Keratinocyte (primary cell): ENCODE results near the gene EFTUD2. TPM values are rescaled to one million over a fixed set of nuclear protein-coding genes. Genes with fewer than 3 reads are reported as not detected.

ENCODE experiments used
- DNase-seq: peaks from one replicate; pipeline ENCODE4 v3.0.0-alpha.2; 2011; ENCODE audit warnings: low read depth, missing footprints, low spot score
- FAIRE-seq: peaks from 2 replicates; lab custom pipeline; 2011; peaks lifted over from hg19 to GRCh38; lab: Jason Lieb, UNC
- H2AFZ ChIP-seq: 2 replicates; pipeline ENCODE4 v1.6.0; 2012; ENCODE audit warnings: low read length, control low read depth, inconsistent platforms; ENCODE audit not compliant: control insufficient read depth
- H3K27ac ChIP-seq: 2 replicates; pipeline ENCODE4 v1.5.1; 2011; ENCODE audit warnings: low read length; ENCODE audit not compliant: control insufficient read depth, insufficient read depth
- H3K27me3 ChIP-seq: 3 replicates; pipeline ENCODE4 v1.6.0; 2011; ENCODE audit warnings: low read length; ENCODE audit not compliant: control insufficient read depth, insufficient read depth; ENCODE audit errors: extremely low read depth
- H3K36me3 ChIP-seq, 2 experiments: 2 replicates in 1 of 2; 3 replicates in 1 of 2; pipeline ENCODE4 v1.5.1; 2011; ENCODE audit warnings: low read length in 2 of 2, mild to moderate bottlenecking in 1 of 2; ENCODE audit not compliant: control insufficient read depth in 2 of 2, insufficient read depth in 2 of 2; ENCODE audit errors: extremely low read depth in 1 of 2
- H3K4me1 ChIP-seq: 3 replicates; pipeline ENCODE4 v1.5.1; 2011; ENCODE audit warnings: low read length; ENCODE audit not compliant: control insufficient read depth, insufficient read depth; ENCODE audit errors: extremely low read depth
- H3K4me2 ChIP-seq: 3 replicates; pipeline ENCODE4 v1.6.0; 2011; ENCODE audit warnings: low read depth, low read length; ENCODE audit not compliant: control insufficient read depth, insufficient read depth; ENCODE audit errors: extremely low read depth
- H3K4me3 ChIP-seq, 3 experiments: fragments of 200-600 bp in 1 of 3; sonication (generic) in 1 of 3; 2 replicates in 2 of 3; 3 replicates in 1 of 3; pipeline ENCODE4 v1.5.1; 2011 to 2016; ENCODE audit warnings: low read length in 3 of 3, mild to moderate bottlenecking in 3 of 3, control low read depth in 2 of 3, inconsistent platforms in 1 of 3, low read depth in 1 of 3, mixed read lengths in 1 of 3, mixed run types in 1 of 3, moderate library complexity in 1 of 3; ENCODE audit not compliant: control insufficient read depth in 2 of 3, insufficient read depth in 2 of 3; ENCODE audit errors: extremely low read depth in 1 of 3
- H3K79me2 ChIP-seq: 2 replicates; pipeline ENCODE4 v1.6.0; 2012; ENCODE audit warnings: low read length; ENCODE audit not compliant: control insufficient read depth, insufficient read depth
- H3K9ac ChIP-seq: 3 replicates; pipeline ENCODE4 v1.6.0; 2011; ENCODE audit warnings: low read length; ENCODE audit not compliant: control insufficient read depth, insufficient read depth; ENCODE audit errors: extremely low read depth
- H3K9me1 ChIP-seq: 3 replicates; pipeline ENCODE4 v1.6.0; 2011; ENCODE audit warnings: low read length; ENCODE audit not compliant: control insufficient read depth, insufficient read depth; ENCODE audit errors: extremely low read depth
- H3K9me3 ChIP-seq: 2 replicates; pipeline ENCODE4 v1.5.1; 2012; ENCODE audit warnings: low read depth, low read length; ENCODE audit not compliant: control insufficient read depth
- H4K20me1 ChIP-seq: 3 replicates; pipeline ENCODE4 v1.6.0; 2011; ENCODE audit warnings: low read length; ENCODE audit not compliant: control insufficient read depth, insufficient read depth; ENCODE audit errors: extremely low read depth
- EZH2 ChIP-seq: IDR thresholded peaks from one replicate; pipeline ENCODE4 v1.6.1; 2012; ENCODE audit warnings: inconsistent platforms, mild to moderate bottlenecking, low read length, moderate library complexity
- dilution Hi-C: fragments of 300-500 bp; cut with MboI; formaldehyde crosslinking; loops from one replicate; pipeline ENCODE4 v1.7.0; 2020; ENCODE audit warnings: low sequenced_read_pairs; ENCODE audit not compliant: extremely low pct_ligation_motif_present
- polyA plus RNA-seq, 5 experiments: library from polyadenylated mRNA; depleted of rRNA in 3 of 5; stranded (reverse) in 3 of 5; stranded (forward) in 1 of 5; unstranded in 1 of 5; fragments of >200 nt; gene quantifications; 1 replicate in 1 of 5; 2 replicates in 3 of 5; 3 replicates in 1 of 5; pipeline versions ENCODE4 v1.2.1 to v1.2.3, GENCODE V29; 2011 to 2012; ENCODE audit warnings: missing spikeins in 2 of 5, low read depth in 1 of 5, low replicate concordance in 1 of 5
- TF ChIP-seq, protein P1 (sequence below), 3 experiments: IDR thresholded peaks in 1 of 3; conservative IDR thresholded peaks in 1 of 3; optimal IDR thresholded peaks in 1 of 3; 2 replicates in 2 of 3; 3 replicates in 1 of 3; pipeline versions ENCODE3 to v1.5.1; 2011; ENCODE audit warnings: low read length in 3 of 3, mild to moderate bottlenecking in 3 of 3, moderate library complexity in 2 of 3, control low read depth in 1 of 3, inconsistent platforms in 1 of 3; ENCODE audit not compliant: insufficient read depth in 2 of 3; ENCODE audit errors: extremely low read depth in 1 of 3

Gene EFTUD2
- polyA plus RNA-seq, 1 donor (not counting 4 experiments of a cell fraction or from before 2014, with no cell fraction given), result 160 TPM

DNA sequence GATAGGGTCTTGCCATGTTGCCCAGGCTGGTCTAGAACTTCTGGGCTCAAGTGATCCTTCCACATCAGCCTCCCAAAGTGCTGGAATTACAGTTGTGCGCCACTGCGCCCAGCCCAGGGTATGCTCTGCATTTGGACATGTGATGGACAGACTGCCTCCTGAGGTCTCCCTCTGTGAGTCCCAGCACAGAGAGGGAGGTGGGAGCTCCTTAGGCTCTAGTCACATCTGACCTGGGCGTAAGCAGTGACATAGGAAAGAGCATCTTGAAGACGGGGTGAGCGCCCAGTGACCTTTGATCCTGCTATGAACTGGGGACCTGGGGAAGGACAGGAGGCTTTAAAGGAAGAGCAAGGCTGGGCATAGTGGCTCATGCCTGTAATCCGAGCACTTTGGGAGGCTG lies 18.2 kb upstream of the EFTUD2 start:
- Histone ChIP-seq H3K4me1 (peaks cover 29% of the 10 kb centered on the region), H3K27ac (no peak overlapping the region), H3K4me2 (peak overlapping the region; percentile 89), H3K9me1 (peaks cover 2% of the 10 kb centered on the region), H4K20me1 (no peaks in the 10 kb centered on the region), H3K9ac (peak overlapping the region; percentile 9), H3K36me3 (no peaks in the 10 kb centered on the region), H2AFZ (no peak overlapping the region), H3K9me3 (no peaks in the 10 kb centered on the region), H3K27me3 (no peaks in the 10 kb centered on the region), H3K4me3 (no peak overlapping the region), H3K79me2 (no peaks in the 10 kb centered on the region)
- FAIRE-seq (no peak), DNase-seq (no peak)
- TF ChIP-seq, protein P1, sequence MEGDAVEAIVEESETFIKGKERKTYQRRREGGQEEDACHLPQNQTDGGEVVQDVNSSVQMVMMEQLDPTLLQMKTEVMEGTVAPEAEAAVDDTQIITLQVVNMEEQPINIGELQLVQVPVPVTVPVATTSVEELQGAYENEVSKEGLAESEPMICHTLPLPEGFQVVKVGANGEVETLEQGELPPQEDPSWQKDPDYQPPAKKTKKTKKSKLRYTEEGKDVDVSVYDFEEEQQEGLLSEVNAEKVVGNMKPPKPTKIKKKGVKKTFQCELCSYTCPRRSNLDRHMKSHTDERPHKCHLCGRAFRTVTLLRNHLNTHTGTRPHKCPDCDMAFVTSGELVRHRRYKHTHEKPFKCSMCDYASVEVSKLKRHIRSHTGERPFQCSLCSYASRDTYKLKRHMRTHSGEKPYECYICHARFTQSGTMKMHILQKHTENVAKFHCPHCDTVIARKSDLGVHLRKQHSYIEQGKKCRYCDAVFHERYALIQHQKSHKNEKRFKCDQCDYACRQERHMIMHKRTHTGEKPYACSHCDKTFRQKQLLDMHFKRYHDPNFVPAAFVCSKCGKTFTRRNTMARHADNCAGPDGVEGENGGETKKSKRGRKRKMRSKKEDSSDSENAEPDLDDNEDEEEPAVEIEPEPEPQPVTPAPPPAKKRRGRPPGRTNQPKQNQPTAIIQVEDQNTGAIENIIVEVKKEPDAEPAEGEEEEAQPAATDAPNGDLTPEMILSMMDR (optimal IDR thresholded peaks at IDR 0.05 in 1 of 3, IDR thresholded peaks at IDR 0.05 in 1 of 3, conservative IDR thresholded peaks at IDR 0.05 in 1 of 3; ENCODE audit: extremely low read depth in 1 of 3, insufficient read depth in 2 of 3, low read length in 3 of 3), result no peak
- no peak for TF ChIP-seq EZH2
- dilution Hi-C loops, result loop anchor here (25.0 kb wide), 1 partner anchor 95 kb away; no protein-coding TSS in a partner anchor

DNA sequence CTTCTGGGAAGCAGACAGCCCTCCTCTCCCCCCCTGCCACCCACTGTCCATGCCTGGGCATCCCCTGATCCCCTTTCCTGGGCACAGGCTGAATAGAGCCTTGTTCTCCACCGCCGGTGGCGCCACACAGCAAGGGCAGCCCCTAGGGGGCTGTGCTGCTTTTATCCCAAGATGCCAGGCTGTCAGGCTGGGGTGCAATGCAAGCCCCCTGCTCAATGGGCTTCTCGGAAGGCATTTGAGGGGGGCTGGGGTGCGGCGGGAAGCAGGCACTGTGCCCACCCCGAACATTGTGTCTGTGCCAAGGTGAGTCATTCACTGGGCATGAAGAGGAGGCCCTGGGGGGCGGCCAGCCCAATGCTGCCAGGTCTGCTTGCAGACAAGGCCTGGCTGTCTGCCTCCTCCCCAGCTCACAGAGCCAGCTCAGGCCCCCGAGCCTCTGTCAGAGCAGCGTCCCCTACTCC lies 17.6 kb upstream of the EFTUD2 start:
- no peaks in the 10 kb centered on the region for H3K36me3 ChIP-seq
- FAIRE-seq, result peak; percentile 65
- no peak for DNase-seq
- H3K27me3 ChIP-seq, result no peaks in the 10 kb centered on the region
- no peaks in the 10 kb centered on the region for H4K20me1 ChIP-seq
- H3K79me2 ChIP-seq, result no peaks in the 10 kb centered on the region
- dilution Hi-C loops, result loop anchor here (25.0 kb wide), 1 partner anchor 95 kb away; no protein-coding TSS in a partner anchor
- no peak overlapping the region for H3K4me3 ChIP-seq
- no peaks in the 10 kb centered on the region for H3K9me3 ChIP-seq
- H2AFZ ChIP-seq, result peak overlapping the region; percentile 37
- no peak overlapping the region for H3K27ac ChIP-seq
- no peak overlapping the region for H3K9ac ChIP-seq
- TF ChIP-seq, protein P1 (optimal IDR thresholded peaks at IDR 0.05 in 1 of 3, IDR thresholded peaks at IDR 0.05 in 1 of 3, conservative IDR thresholded peaks at IDR 0.05 in 1 of 3; ENCODE audit: extremely low read depth in 1 of 3, insufficient read depth in 2 of 3, low read length in 3 of 3), result peak in 2 of 3 experiments; percentile 8 to 10
- TF ChIP-seq EZH2, result no peak
- peaks cover 29% of the 10 kb centered on the region for H3K4me1 ChIP-seq
- H3K4me2 ChIP-seq, result peak overlapping the region; percentile 89
- H3K9me1 ChIP-seq, result peaks cover 2% of the 10 kb centered on the region
